HepG2 (cell line): ENCODE measurements around the gene IL18. TPM values are rescaled to one million over a fixed set of nuclear protein-coding genes. Genes with fewer than 3 reads are reported as not detected.

Experiments used
- ATAC-seq: fragments of 200-7000 bp; cut with Tn5 transposase; 3 replicates; pipeline ENCODE4 v1.9.1; 2020; ENCODE audit warnings: mild to moderate bottlenecking, moderate library complexity
- BruUV-seq: library from RNA; stranded (reverse); fragments of 400-500 nt; replicated peaks from 2 replicates; lab custom pipeline; 2021; lab: Mats Ljungman, UMichigan
- CTCF ChIA-PET: fragments of 300-600 bp; formaldehyde crosslinking; extraction: SDS; loops from one replicate; lab custom pipeline; 2021; ENCODE audit warnings: low total read pairs, inconsistent platforms, low intra/inter-chr PET ratio; lab: Yijun Ruan, JAX
- POLR2A ChIA-PET: fragments of 350-600 bp; sonication (Branson Sonifier 250); formaldehyde crosslinking; loops from one replicate; lab custom pipeline; 2020; ENCODE audit warnings: antibody characterized with exemption, inconsistent platforms; lab: Yijun Ruan, JAX
- DNase-seq: peaks from one replicate; pipeline ENCODE4 v3.0.0-alpha.2; 2015; ENCODE audit warnings: low spot score
- FAIRE-seq: peaks from 3 replicates; lab custom pipeline; 2011; peaks lifted over from hg19 to GRCh38; lab: Jason Lieb, UNC
- H2AFZ ChIP-seq: one replicate; pipeline ENCODE4 v1.6.1; 2011; ENCODE audit warnings: low read length, inconsistent platforms
- H3K27ac ChIP-seq: fragments of 300-600 bp; 3 replicates; pipeline ENCODE4 v1.8.0; 2011; ENCODE audit warnings: mixed run types, mild to moderate bottlenecking, mixed read lengths, low read length, inconsistent platforms; ENCODE audit not compliant: insufficient read depth; ENCODE audit errors: extremely low read length
- H3K27me3 ChIP-seq, 2 experiments: fragments of 200-600 bp in 1 of 2; 2 replicates in 1 of 2; 3 replicates in 1 of 2; pipeline versions ENCODE4 v1.6.0 to v1.8.0; 2011; ENCODE audit warnings: low read length in 2 of 2, mild to moderate bottlenecking in 2 of 2, moderate library complexity in 2 of 2, inconsistent platforms in 1 of 2; ENCODE audit not compliant: insufficient read depth in 2 of 2, control insufficient read depth in 1 of 2
- H3K36me3 ChIP-seq, 2 experiments: fragments of 200-600 bp in 1 of 2; replicated peaks in 1 of 2; 2 replicates in 1 of 2; 3 replicates in 1 of 2; pipeline versions ENCODE4 v1.5.1 to v1.8.0; 2011; ENCODE audit warnings: low read length in 2 of 2, inconsistent platforms in 1 of 2; ENCODE audit not compliant: insufficient read depth in 2 of 2, control insufficient read depth in 1 of 2
- H3K4me1 ChIP-seq: 2 replicates; pipeline ENCODE4 v1.5.1; 2012; ENCODE audit warnings: low read length, inconsistent platforms; ENCODE audit not compliant: insufficient read depth
- H3K4me2 ChIP-seq: 2 replicates; pipeline ENCODE4 v1.6.0; 2011; ENCODE audit warnings: low read depth, low read length, inconsistent platforms
- H3K4me3 ChIP-seq, 3 experiments: fragments of 200-600 bp in 1 of 3; sonication (generic), shearing (Covaris generic) in 1 of 3; replicated peaks in 1 of 3; 2 replicates each; pipeline ENCODE4 v1.5.1; 2011 to 2016; ENCODE audit warnings: low read length in 3 of 3, inconsistent platforms in 2 of 3, low read depth in 2 of 3, mild to moderate bottlenecking in 2 of 3, control low read depth in 1 of 3, mixed read lengths in 1 of 3; ENCODE audit not compliant: insufficient read depth in 1 of 3
- H3K79me2 ChIP-seq: one replicate; pipeline ENCODE4 v1.6.1; 2011; ENCODE audit warnings: low read length, inconsistent platforms; ENCODE audit not compliant: insufficient read depth
- H3K9ac ChIP-seq: 2 replicates; pipeline ENCODE4 v1.6.0; 2011; ENCODE audit warnings: mild to moderate bottlenecking, low read depth, low read length, inconsistent platforms; ENCODE audit not compliant: insufficient read depth
- H3K9me3 ChIP-seq: 2 replicates; pipeline ENCODE4 v1.5.1; 2012; ENCODE audit warnings: mild to moderate bottlenecking, low read length
- H4K20me1 ChIP-seq: 2 replicates; pipeline ENCODE4 v1.6.0; 2011; ENCODE audit warnings: inconsistent platforms, mild to moderate bottlenecking, low read length, moderate library complexity; ENCODE audit not compliant: insufficient read depth
- CHCHD3 ChIP-seq: sonication (generic); formaldehyde crosslinking; IDR thresholded peaks from 2 replicates; pipeline ENCODE4 v1.8.0; 2022; ENCODE audit warnings: mild to moderate bottlenecking, missing genetic modification reagents, moderate library complexity
- KLF11 ChIP-seq: IDR thresholded peaks from 2 replicates; pipeline ENCODE4 v1.6.1; 2016; ENCODE audit warnings: missing compliant biosample characterization
- KMT2A ChIP-seq: sonication (generic); formaldehyde crosslinking; IDR thresholded peaks from 2 replicates; pipeline ENCODE4 v1.4.0; 2020; ENCODE audit warnings: missing genetic modification reagents
- MXI1 ChIP-seq: IDR thresholded peaks from 3 replicates; pipeline ENCODE4 v1.6.1; 2012; ENCODE audit warnings: low read depth, low read length, inconsistent platforms, borderline replicate concordance
- RXRA ChIP-seq: sonication (generic); formaldehyde crosslinking; IDR thresholded peaks from 2 replicates; pipeline ENCODE4 v1.5.1; 2020; ENCODE audit warnings: missing genetic modification reagents
- SCMH1 ChIP-seq: sonication (generic); formaldehyde crosslinking; IDR thresholded peaks from 2 replicates; pipeline ENCODE4 v1.9.0; 2021; ENCODE audit warnings: missing genetic modification reagents, mild to moderate bottlenecking, borderline replicate concordance
- SRY ChIP-seq: sonication (generic); formaldehyde crosslinking; IDR thresholded peaks from 2 replicates; pipeline ENCODE4 v1.8.0; 2022; ENCODE audit warnings: mild to moderate bottlenecking, missing genetic modification reagents
- ZNF224 ChIP-seq: sonication (generic); formaldehyde crosslinking; IDR thresholded peaks from 2 replicates; pipeline ENCODE4 v1.5.0; 2020; ENCODE audit warnings: mild to moderate bottlenecking, missing genetic modification reagents
- ZNF530 ChIP-seq: sonication (generic); formaldehyde crosslinking; IDR thresholded peaks from 2 replicates; pipeline ENCODE4 v1.5.0; 2020; ENCODE audit warnings: low read depth, mild to moderate bottlenecking, missing genetic modification reagents
- WGBS: methylation state at CpG from one replicate; pipeline ENCODE4 v1.1.6; 2017; ENCODE audit warnings: low lambda C conversion rate; 5-methylcytosine and 5-hydroxymethylcytosine counted together
- in situ Hi-C: cut with HindIII; loops from 2 replicates; pipeline ENCODE4 v1.10.0; 2017; ENCODE audit warnings: low pct_unique_long_range_greater_than_20kb; ENCODE audit not compliant: extremely low pct_ligation_motif_present
- intact Hi-C: fragments of 100-400 bp; cut with micrococcal nuclease; formaldehyde crosslinking; loops from one replicate; pipeline ENCODE4 v1.10.0; 2022; ENCODE audit not compliant: unreplicated experiment
- polyA plus RNA-seq, 8 experiments: library from polyadenylated mRNA; depleted of rRNA in 3 of 8; stranded (reverse) in 7 of 8; unstranded in 1 of 8; fragments of >200 nt; fragmentation: Illumina TruSeq in 4 of 8; extraction: Trizol in 4 of 8; gene quantifications; 2 replicates each; pipeline versions ENCODE4 v1.2.1 to v1.2.3, GENCODE V29; 2011 to 2016; ENCODE audit warnings: low read depth in 4 of 8, missing spikeins in 1 of 8, mixed read lengths in 1 of 8; ENCODE audit not compliant: insufficient read depth in 1 of 8
- total RNA-seq, 5 experiments: library from RNA; depleted of rRNA; stranded (reverse); fragments of >200 nt; fragmentation: Illumina TruSeq; extraction: Trizol; gene quantifications; 2 replicates each; pipeline ENCODE4 v1.2.3, GENCODE V29; 2016; ENCODE audit warnings: low read depth in 1 of 5
- TF ChIP-seq, protein P1 (sequence below): sonication (generic); formaldehyde crosslinking; conservative IDR thresholded peaks from 2 replicates; pipeline ENCODE4 v1.4.0; 2020; ENCODE audit warnings: missing genetic modification reagents
- TF ChIP-seq, protein P2 (sequence below): IDR thresholded peaks from 2 replicates; pipeline ENCODE4 v1.6.1; 2016
- TF ChIP-seq, protein P3 (sequence below): IDR thresholded peaks from 2 replicates; pipeline ENCODE4 v1.6.1; 2016; ENCODE audit warnings: missing compliant biosample characterization, missing genetic modification reagents, borderline replicate concordance
- TF ChIP-seq, protein P4 (sequence below): sonication (generic); formaldehyde crosslinking; IDR thresholded peaks from 2 replicates; pipeline ENCODE4 v1.5.0; 2020; ENCODE audit warnings: mild to moderate bottlenecking, missing genetic modification reagents

Gene IL18
- total and polyA plus RNA-seq, 2 of the 13 experiments (the other 11 are each of a cell fraction or from before 2014, with no cell fraction given) = 0.89 to 2.7 TPM

DNA sequence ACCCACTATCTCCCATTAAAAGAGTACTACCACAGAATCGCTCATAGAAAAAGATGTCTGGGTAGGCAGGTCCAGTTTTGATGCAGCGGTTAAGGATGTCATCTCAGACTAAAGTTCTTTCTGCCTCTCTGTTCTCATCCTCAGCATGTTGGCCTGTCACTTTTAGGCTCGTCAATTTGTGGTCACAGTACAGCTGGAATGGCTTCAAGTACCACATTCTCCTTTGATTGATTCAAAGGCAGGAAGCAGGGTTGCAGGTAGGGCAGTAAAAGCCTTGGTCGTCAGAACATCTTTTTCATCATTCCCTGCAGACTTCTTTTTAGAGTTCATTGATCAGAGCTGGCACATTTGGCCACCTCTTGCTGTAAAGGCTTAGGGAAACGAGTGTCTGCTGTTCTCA, 48.5 kb downstream of the IL18 start:
- intact Hi-C loops = no loop called here
- FAIRE-seq = no peak
- no peaks in the 10 kb centered on the region for H3K27me3 ChIP-seq
- TF ChIP-seq ZNF224 (CRISPR knock-in tag) = no peak
- TF ChIP-seq, protein P1, sequence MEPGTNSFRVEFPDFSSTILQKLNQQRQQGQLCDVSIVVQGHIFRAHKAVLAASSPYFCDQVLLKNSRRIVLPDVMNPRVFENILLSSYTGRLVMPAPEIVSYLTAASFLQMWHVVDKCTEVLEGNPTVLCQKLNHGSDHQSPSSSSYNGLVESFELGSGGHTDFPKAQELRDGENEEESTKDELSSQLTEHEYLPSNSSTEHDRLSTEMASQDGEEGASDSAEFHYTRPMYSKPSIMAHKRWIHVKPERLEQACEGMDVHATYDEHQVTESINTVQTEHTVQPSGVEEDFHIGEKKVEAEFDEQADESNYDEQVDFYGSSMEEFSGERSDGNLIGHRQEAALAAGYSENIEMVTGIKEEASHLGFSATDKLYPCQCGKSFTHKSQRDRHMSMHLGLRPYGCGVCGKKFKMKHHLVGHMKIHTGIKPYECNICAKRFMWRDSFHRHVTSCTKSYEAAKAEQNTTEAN (CRISPR knock-in tag) = no peak
- TF ChIP-seq RXRA = no peak
- no peak for TF ChIP-seq SRY
- no peak for TF ChIP-seq CHCHD3 (CRISPR knock-in tag)
- TF ChIP-seq KLF11 = no peak
- no peak for TF ChIP-seq MXI1
- TF ChIP-seq, protein P2, sequence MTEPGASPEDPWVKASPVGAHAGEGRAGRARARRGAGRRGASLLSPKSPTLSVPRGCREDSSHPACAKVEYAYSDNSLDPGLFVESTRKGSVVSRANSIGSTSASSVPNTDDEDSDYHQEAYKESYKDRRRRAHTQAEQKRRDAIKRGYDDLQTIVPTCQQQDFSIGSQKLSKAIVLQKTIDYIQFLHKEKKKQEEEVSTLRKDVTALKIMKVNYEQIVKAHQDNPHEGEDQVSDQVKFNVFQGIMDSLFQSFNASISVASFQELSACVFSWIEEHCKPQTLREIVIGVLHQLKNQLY = no peak
- TF ChIP-seq, protein P3, sequence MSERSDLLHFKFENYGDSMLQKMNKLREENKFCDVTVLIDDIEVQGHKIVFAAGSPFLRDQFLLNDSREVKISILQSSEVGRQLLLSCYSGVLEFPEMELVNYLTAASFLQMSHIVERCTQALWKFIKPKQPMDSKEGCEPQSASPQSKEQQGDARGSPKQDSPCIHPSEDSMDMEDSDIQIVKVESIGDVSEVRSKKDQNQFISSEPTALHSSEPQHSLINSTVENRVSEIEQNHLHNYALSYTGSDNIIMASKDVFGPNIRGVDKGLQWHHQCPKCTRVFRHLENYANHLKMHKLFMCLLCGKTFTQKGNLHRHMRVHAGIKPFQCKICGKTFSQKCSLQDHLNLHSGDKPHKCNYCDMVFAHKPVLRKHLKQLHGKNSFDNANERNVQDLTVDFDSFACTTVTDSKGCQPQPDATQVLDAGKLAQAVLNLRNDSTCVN (CRISPR knock-in tag) = no peak
- TF ChIP-seq KMT2A (CRISPR knock-in tag) = no peak
- TF ChIP-seq, protein P4, sequence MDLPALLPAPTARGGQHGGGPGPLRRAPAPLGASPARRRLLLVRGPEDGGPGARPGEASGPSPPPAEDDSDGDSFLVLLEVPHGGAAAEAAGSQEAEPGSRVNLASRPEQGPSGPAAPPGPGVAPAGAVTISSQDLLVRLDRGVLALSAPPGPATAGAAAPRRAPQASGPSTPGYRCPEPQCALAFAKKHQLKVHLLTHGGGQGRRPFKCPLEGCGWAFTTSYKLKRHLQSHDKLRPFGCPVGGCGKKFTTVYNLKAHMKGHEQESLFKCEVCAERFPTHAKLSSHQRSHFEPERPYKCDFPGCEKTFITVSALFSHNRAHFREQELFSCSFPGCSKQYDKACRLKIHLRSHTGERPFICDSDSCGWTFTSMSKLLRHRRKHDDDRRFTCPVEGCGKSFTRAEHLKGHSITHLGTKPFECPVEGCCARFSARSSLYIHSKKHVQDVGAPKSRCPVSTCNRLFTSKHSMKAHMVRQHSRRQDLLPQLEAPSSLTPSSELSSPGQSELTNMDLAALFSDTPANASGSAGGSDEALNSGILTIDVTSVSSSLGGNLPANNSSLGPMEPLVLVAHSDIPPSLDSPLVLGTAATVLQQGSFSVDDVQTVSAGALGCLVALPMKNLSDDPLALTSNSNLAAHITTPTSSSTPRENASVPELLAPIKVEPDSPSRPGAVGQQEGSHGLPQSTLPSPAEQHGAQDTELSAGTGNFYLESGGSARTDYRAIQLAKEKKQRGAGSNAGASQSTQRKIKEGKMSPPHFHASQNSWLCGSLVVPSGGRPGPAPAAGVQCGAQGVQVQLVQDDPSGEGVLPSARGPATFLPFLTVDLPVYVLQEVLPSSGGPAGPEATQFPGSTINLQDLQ (CRISPR knock-in tag) = no peak
- TF ChIP-seq ZNF530 (CRISPR knock-in tag) = no peak
- no peak for TF ChIP-seq SCMH1 (CRISPR knock-in tag)
- TF ChIP-seq, all 625 proteins: peak for 0
- Histone ChIP-seq H3K4me2 (no peak overlapping the region), H4K20me1 (no peaks in the 10 kb centered on the region), H2AFZ (no peak overlapping the region), H3K9me3 (no peaks in the 10 kb centered on the region), H3K27ac (no peak overlapping the region), H3K79me2 (no peaks in the 10 kb centered on the region), H3K4me3 (no peak overlapping the region), H3K36me3 (no peaks in the 10 kb centered on the region), H3K9ac (no peak overlapping the region), H3K4me1 (peaks cover 5% of the 10 kb centered on the region; the same call in 1 of the 2 replicates)
- 68% methylated on average over 5 of the region's 5 CpGs for WGBS
- ATAC-seq (no peak), DNase-seq (no peak)
- no TSS peak for BruUV-seq
- in situ Hi-C loops = loop anchor here (10.0 kb wide), 1 partner anchor 169 kb away; no protein-coding TSS in a partner anchor
- POLR2A ChIA-PET = no interaction called here
- CTCF ChIA-PET = no interaction called here
